Sigmoid colon (tissue), 7 donors: Measurements from ENCODE around the gene DDX31. TPM values are rescaled to one million over a fixed set of nuclear protein-coding genes. Genes with fewer than 3 reads are reported as not detected.

Experiments
- DNase-seq: peaks from one replicate; pipeline ENCODE4 v3.0.0-alpha.2; 2019
- H3K27ac ChIP-seq, 4 donors: fragments of 200-600 bp; sonication (generic); one replicate each; pipeline ENCODE4 v1.5.1; 2016 to 2019; ENCODE audit warnings: mild to moderate bottlenecking in 1 of 4
- H3K27me3 ChIP-seq, 3 donors: fragments of 200-600 bp; sonication (generic); one replicate each; pipeline ENCODE4 v1.5.1; 2019; ENCODE audit warnings: mild to moderate bottlenecking in 1 of 3
- H3K36me3 ChIP-seq, 4 donors: fragments of 200-600 bp; sonication (generic); one replicate each; pipeline ENCODE4 v1.5.1; 2016 to 2019
- H3K4me1 ChIP-seq, 4 donors: fragments of 200-600 bp; sonication (generic); one replicate each; pipeline ENCODE4 v1.5.1; 2017 to 2019
- H3K4me3 ChIP-seq, 4 donors: fragments of 200-600 bp; sonication (generic); one replicate each; pipeline ENCODE4 v1.5.1; 2017 to 2019; ENCODE audit warnings: mild to moderate bottlenecking in 2 of 4, moderate library complexity in 1 of 4
- H3K9me3 ChIP-seq, 4 donors: fragments of 200-600 bp in 3 of 4; sonication (generic) in 3 of 4; one replicate each; pipeline versions ENCODE4 v1.5.1 to v1.6.1; 2013 to 2019
- EP300 ChIP-seq, 4 donors: sonication (generic); formaldehyde crosslinking; IDR thresholded peaks; one replicate each; pipeline ENCODE4 v1.6.1; 2017; ENCODE audit warnings: antibody characterized with exemption in 4 of 4
- POLR2A ChIP-seq, 2 donors: fragments of 450-650 bp; IDR thresholded peaks; one replicate each; pipeline ENCODE4 v1.6.1; 2016; ENCODE audit warnings: antibody characterized with exemption in 2 of 2, mild to moderate bottlenecking in 2 of 2, moderate library complexity in 2 of 2
- POLR2AphosphoS5 ChIP-seq, 4 donors: sonication (generic); formaldehyde crosslinking; IDR thresholded peaks; one replicate each; pipeline ENCODE4 v1.6.1; 2017; ENCODE audit warnings: antibody characterized with exemption in 4 of 4
- WGBS, 2 donors: extraction: QIAGEN DNeasy Blood & Tissue Kit; methylation state at CpG; one replicate each; pipeline ENCODE4 v1.1.7; 2013; 5-methylcytosine and 5-hydroxymethylcytosine counted together
- intact Hi-C: fragments of 100-400 bp; cut with DNase I; formaldehyde crosslinking; loops from one replicate; pipeline ENCODE4 v1.15.1; 2023
- polyA plus RNA-seq, 3 donors: library from polyadenylated mRNA; stranded (reverse); fragments of 200-250 nt; gene quantifications; one replicate each; pipeline ENCODE4 v1.2.3, GENCODE V29; 2013
- total RNA-seq, 4 donors: library from RNA; depleted of rRNA; stranded (reverse); fragments of >200 nt; gene quantifications; one replicate each; pipeline ENCODE4 v1.1.0, GENCODE V29; 2016
- TF ChIP-seq, protein P1 (sequence below), 4 experiments: fragments of 450-650 bp in 3 of 4; fragments of 200-600 bp in 1 of 4; IDR thresholded peaks; one replicate each; pipeline ENCODE4 v1.5.1; 2016 to 2019; ENCODE audit warnings: antibody characterized with exemption in 4 of 4, mild to moderate bottlenecking in 3 of 4, moderate library complexity in 2 of 4
- donor health status: healthy with polysubstance abuse.
- donor health status: Bipolar disorder and iron deficiency.
- donor health status: healthy.

The DDX31 gene
- total and polyA plus RNA-seq, 7 donors = 2.4 to 8.1 (median 6.6) TPM

GRCh38 chr9:132594412-132594811 is 75.4 kb downstream of the DDX31 start:
- TF ChIP-seq POLR2A (IDR thresholded peaks at IDR 0.05) (no peak), POLR2AphosphoS5 (IDR thresholded peaks at IDR 0.05) (no peak), EP300 (IDR thresholded peaks at IDR 0.05) (no peak)
- TF ChIP-seq, protein P1, sequence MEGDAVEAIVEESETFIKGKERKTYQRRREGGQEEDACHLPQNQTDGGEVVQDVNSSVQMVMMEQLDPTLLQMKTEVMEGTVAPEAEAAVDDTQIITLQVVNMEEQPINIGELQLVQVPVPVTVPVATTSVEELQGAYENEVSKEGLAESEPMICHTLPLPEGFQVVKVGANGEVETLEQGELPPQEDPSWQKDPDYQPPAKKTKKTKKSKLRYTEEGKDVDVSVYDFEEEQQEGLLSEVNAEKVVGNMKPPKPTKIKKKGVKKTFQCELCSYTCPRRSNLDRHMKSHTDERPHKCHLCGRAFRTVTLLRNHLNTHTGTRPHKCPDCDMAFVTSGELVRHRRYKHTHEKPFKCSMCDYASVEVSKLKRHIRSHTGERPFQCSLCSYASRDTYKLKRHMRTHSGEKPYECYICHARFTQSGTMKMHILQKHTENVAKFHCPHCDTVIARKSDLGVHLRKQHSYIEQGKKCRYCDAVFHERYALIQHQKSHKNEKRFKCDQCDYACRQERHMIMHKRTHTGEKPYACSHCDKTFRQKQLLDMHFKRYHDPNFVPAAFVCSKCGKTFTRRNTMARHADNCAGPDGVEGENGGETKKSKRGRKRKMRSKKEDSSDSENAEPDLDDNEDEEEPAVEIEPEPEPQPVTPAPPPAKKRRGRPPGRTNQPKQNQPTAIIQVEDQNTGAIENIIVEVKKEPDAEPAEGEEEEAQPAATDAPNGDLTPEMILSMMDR (IDR thresholded peaks at IDR 0.05) = no peak
- intact Hi-C loops = no loop called here
- WGBS, 2 donors = 96% methylated on average over 13 of the region's 13 CpGs
- no peak for DNase-seq
- Histone ChIP-seq H3K27ac (no peak overlapping the region), H3K9me3 (no peaks in the 10 kb centered on the region), H3K4me1 (peaks cover 0 to 16% (median 14%) of the 10 kb centered on the region in 4 donors), H3K27me3 (peaks cover 19 to 47% (median 31%) of the 10 kb centered on the region in 3 donors), H3K36me3 (peaks cover 0 to 52% (median 11%) of the 10 kb centered on the region in 4 donors), H3K4me3 (no peak overlapping the region)

DNA sequence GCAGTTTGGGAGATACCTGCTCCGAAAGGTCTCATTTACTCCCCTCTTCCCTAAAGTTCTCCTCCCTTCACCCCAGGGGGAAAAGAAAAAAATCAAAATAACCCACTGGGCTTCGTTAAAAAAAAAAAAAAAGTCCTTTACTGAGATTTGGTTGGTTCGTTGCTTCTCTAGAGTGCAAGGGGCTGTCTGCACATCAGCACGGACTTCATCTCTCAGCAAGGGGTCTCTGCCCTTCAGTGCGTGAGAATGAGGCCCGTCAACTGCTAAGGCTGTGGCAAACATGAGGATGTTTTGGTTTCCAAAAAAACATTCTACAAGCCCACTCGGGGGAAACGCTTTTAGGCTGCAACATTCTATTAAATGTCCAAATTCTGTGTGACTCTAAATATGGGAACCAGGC is 77.3 kb downstream of the DDX31 start:
- WGBS, 2 donors = 84 to 91% methylated on average over 8 of the region's 8 CpGs
- peaks cover 37 to 66% (median 50%) of the 10 kb centered on the region in 3 donors for H3K27me3 ChIP-seq
- intact Hi-C loops = no loop called here
- no peak for DNase-seq
- H3K27ac ChIP-seq = no peak overlapping the region
- H3K9me3 ChIP-seq = no peaks in the 10 kb centered on the region
- no peak overlapping the region for H3K4me3 ChIP-seq
- no peak for TF ChIP-seq EP300 (IDR thresholded peaks at IDR 0.05)
- no peak for TF ChIP-seq POLR2AphosphoS5 (IDR thresholded peaks at IDR 0.05)
- no peak for TF ChIP-seq POLR2A (IDR thresholded peaks at IDR 0.05)
- TF ChIP-seq, protein P1 (IDR thresholded peaks at IDR 0.05) = no peak
- H3K4me1 ChIP-seq = peaks cover 0 to 22% (median 15%) of the 10 kb centered on the region in 4 donors
- H3K36me3 ChIP-seq = peaks cover 0 to 42% (median 11%) of the 10 kb centered on the region in 4 donors

GRCh38 chr9:132591751-132592314 is 78.0 kb downstream of the DDX31 start:
- intact Hi-C loops = no loop called here
- H3K4me1 ChIP-seq = peaks cover 0 to 26% (median 17%) of the 10 kb centered on the region in 4 donors
- TF ChIP-seq, protein P1 (IDR thresholded peaks at IDR 0.05) = no peak
- TF ChIP-seq POLR2A (IDR thresholded peaks at IDR 0.05) = no peak
- TF ChIP-seq POLR2AphosphoS5 (IDR thresholded peaks at IDR 0.05) = no peak
- TF ChIP-seq EP300 (IDR thresholded peaks at IDR 0.05) = no peak
- H3K27ac ChIP-seq = no peak overlapping the region
- peaks cover 43 to 69% (median 56%) of the 10 kb centered on the region in 3 donors for H3K27me3 ChIP-seq
- no peak overlapping the region for H3K4me3 ChIP-seq
- H3K9me3 ChIP-seq = no peaks in the 10 kb centered on the region
- 59 to 76% methylated on average over 9 of the region's 9 CpGs for WGBS, 2 donors
- DNase-seq = no peak
- peaks cover 0 to 35% (median 11%) of the 10 kb centered on the region in 4 donors for H3K36me3 ChIP-seq

GRCh38 chr9:132591244-132591643 is 78.5 kb downstream of the DDX31 start:
- H3K4me1 ChIP-seq = peaks cover 0 to 29% (median 19%) of the 10 kb centered on the region in 4 donors
- 38 to 73% methylated on average over 6 of the region's 6 CpGs for WGBS, 2 donors
- DNase-seq = no peak
- no peak overlapping the region for H3K27ac ChIP-seq
- H3K36me3 ChIP-seq = peaks cover 0 to 29% (median 11%) of the 10 kb centered on the region in 4 donors
- H3K4me3 ChIP-seq = no peak overlapping the region
- H3K9me3 ChIP-seq = no peaks in the 10 kb centered on the region
- TF ChIP-seq POLR2A (IDR thresholded peaks at IDR 0.05) (no peak), POLR2AphosphoS5 (IDR thresholded peaks at IDR 0.05) (no peak), EP300 (IDR thresholded peaks at IDR 0.05) (no peak)
- TF ChIP-seq, protein P1 (IDR thresholded peaks at IDR 0.05) = no peak
- H3K27me3 ChIP-seq = peaks cover 49 to 72% (median 62%) of the 10 kb centered on the region in 3 donors
- intact Hi-C loops = no loop called here
